Kidney epithelial cell (primary cell): ENCODE results near the gene USB1. TPM values are rescaled to one million over a fixed set of nuclear protein-coding genes. Genes with fewer than 3 reads are reported as not detected.

Source experiments
- DNase-seq: peaks from one replicate; pipeline ENCODE4 v3.0.0-alpha.2; 2010; ENCODE audit warnings: low read depth
- H3K27me3 ChIP-seq: 2 replicates; pipeline ENCODE4 v1.6.0; 2011; ENCODE audit warnings: low read length; ENCODE audit not compliant: control insufficient read depth, insufficient read depth
- H3K36me3 ChIP-seq: 2 replicates; pipeline ENCODE4 v1.5.1; 2011; ENCODE audit warnings: low read length; ENCODE audit not compliant: control insufficient read depth, insufficient read depth
- H3K4me3 ChIP-seq: 2 replicates; pipeline ENCODE4 v1.5.1; 2011; ENCODE audit warnings: low read depth, mild to moderate bottlenecking, control low read depth, low read length
- total RNA-seq: library from RNA; depleted of rRNA; stranded (reverse); fragments of >200 nt; gene quantifications from 2 replicates; pipeline ENCODE4 v1.2.3, GENCODE V29; 2015
- TF ChIP-seq, protein P1 (sequence below): IDR thresholded peaks from 2 replicates; pipeline ENCODE4 v1.5.1; 2011; ENCODE audit warnings: mild to moderate bottlenecking, moderate library complexity, low read length, control low read depth, inconsistent platforms; ENCODE audit not compliant: insufficient read depth, poor library complexity, severe bottlenecking

USB1 gene
- total RNA-seq, 1 donor from 2014 or later: 50.2 TPM

DNA sequence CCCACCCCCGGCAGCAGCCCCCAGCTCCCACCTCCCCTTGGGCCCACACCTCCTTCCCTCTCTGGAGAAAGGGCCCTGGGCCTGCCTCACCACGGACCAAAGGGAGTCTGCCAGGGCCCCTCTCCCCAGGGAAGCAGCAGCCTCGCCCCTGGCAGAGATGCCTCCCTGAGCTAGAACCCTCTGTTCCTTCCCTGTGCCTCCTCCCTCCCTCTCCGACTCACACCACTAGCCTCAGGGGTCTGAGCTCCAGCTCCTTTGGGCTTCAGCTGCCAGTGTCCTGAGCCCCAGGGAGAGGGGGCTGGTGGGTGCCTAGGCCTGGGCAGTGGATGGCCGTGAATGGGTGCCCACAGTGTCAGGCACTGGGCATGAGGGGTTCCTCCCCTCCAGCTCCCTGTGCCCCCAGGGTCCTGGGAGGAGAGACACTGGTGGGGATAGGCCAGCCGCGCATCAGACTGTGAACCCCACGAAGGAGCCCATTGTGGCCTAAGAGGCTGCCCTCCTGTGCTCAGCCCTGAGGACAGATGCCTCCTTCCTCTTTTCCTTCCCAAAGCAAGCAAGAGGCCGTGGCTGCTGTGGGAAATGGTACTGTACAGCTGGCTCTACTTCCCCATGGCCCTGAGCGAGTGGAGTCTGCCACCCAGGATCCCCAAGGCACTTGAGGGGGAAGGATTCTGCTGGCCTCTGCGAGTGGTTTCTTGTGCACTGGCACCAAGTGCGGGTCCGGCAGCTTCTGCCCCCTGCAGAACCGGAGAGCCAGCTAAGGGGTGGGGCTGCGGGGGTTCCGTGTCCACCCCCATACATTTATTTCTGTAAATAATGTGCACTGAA is 45.1 kb downstream of the USB1 start:
- Histone ChIP-seq H3K27me3 (no peaks in the 10 kb centered on the region), H3K36me3 (no peaks in the 10 kb centered on the region), H3K4me3 (no peak overlapping the region)
- TF ChIP-seq, protein P1, sequence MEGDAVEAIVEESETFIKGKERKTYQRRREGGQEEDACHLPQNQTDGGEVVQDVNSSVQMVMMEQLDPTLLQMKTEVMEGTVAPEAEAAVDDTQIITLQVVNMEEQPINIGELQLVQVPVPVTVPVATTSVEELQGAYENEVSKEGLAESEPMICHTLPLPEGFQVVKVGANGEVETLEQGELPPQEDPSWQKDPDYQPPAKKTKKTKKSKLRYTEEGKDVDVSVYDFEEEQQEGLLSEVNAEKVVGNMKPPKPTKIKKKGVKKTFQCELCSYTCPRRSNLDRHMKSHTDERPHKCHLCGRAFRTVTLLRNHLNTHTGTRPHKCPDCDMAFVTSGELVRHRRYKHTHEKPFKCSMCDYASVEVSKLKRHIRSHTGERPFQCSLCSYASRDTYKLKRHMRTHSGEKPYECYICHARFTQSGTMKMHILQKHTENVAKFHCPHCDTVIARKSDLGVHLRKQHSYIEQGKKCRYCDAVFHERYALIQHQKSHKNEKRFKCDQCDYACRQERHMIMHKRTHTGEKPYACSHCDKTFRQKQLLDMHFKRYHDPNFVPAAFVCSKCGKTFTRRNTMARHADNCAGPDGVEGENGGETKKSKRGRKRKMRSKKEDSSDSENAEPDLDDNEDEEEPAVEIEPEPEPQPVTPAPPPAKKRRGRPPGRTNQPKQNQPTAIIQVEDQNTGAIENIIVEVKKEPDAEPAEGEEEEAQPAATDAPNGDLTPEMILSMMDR: no peak
- no peak for DNase-seq

GRCh38 chr16:58046936-58047335 is 45.7 kb downstream of the USB1 start:
- no peak for DNase-seq
- peaks cover 2% of the 10 kb centered on the region for H3K27me3 ChIP-seq
- H3K36me3 ChIP-seq: no peaks in the 10 kb centered on the region
- TF ChIP-seq, protein P1: no peak
- H3K4me3 ChIP-seq: no peak overlapping the region

DNA sequence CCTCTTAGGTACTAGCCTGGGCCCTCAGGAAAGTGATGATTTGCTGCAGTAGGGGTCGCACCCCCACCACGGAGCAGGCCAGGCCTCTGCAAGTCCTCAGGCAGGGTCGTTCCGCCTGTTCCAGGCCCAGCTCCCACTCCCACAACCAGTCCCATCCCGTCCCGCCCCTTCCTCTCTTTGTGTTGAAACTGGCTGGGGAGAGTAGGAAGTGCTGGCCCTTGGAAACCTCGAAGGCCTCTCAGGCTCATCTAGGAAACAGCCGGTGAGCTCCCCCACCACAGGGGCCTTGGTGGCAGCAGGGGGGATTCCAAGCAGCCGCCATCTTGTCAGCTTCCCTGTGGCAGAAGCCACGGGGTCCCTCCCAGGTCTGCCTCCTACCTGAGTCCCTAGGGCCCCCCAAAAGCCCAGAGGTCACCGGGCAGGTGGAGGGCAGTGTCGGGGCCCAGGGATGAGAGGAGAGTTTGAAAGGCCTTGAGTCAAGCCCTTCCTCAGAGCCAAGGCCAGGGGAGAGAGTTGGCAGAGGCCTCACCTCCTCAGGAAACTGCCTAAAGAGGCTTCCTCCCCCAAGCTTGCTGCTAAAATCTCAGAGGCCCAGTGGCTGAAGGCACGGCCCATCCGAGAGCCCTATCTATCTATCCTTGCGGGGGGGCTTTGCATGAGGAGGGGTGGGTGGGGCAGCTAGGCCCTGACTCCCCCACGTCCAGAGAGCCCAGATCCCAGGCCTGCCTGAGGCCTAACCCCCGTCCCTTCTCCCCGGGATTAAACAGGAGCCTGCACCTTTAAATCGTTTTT is 46.5 kb downstream of the USB1 start:
- H3K27me3 ChIP-seq: peaks cover 2% of the 10 kb centered on the region
- H3K4me3 ChIP-seq: no peak overlapping the region
- TF ChIP-seq, protein P1: no peak
- no peaks in the 10 kb centered on the region for H3K36me3 ChIP-seq
- DNase-seq: no peak

DNA sequence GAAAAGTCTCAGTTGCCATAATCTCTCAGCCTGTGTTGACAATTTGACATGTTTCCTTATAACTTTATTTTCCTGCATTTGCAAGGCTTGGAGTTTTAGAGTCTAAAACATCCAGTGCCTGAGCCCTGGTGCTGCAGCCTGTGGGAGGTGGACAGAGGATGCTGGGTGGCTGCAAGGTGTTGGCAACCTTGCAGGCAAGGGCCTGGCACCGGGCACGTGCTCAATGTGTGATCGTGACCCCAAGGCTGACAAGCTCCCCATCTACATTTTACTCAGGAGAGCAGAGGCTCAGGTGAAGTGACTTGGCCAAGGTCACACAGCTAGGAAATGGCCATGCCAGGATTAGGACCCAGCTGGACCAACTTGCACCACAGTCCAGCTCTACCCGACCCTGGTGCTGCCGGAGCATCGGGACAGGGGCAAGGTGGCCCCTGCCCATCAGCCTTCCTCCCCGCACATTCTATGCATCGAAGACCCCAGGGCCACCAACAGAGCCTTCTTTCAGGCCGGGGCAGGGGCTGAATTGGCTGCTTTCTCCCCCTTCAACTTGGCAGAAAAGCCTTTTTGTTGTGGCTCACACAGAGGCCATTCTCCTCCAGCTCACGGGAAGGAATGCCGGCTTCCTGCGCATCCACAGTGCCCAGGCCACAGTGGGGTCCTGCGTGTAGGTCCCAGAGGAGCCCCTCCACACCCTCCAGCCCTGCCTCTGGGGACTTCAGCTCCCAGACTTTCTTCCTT is 47.5 kb downstream of the USB1 start:
- Histone ChIP-seq H3K4me3 (no peak overlapping the region), H3K27me3 (peaks cover 2% of the 10 kb centered on the region), H3K36me3 (no peaks in the 10 kb centered on the region)
- no peak for DNase-seq
- TF ChIP-seq, protein P1: no peak

DNA sequence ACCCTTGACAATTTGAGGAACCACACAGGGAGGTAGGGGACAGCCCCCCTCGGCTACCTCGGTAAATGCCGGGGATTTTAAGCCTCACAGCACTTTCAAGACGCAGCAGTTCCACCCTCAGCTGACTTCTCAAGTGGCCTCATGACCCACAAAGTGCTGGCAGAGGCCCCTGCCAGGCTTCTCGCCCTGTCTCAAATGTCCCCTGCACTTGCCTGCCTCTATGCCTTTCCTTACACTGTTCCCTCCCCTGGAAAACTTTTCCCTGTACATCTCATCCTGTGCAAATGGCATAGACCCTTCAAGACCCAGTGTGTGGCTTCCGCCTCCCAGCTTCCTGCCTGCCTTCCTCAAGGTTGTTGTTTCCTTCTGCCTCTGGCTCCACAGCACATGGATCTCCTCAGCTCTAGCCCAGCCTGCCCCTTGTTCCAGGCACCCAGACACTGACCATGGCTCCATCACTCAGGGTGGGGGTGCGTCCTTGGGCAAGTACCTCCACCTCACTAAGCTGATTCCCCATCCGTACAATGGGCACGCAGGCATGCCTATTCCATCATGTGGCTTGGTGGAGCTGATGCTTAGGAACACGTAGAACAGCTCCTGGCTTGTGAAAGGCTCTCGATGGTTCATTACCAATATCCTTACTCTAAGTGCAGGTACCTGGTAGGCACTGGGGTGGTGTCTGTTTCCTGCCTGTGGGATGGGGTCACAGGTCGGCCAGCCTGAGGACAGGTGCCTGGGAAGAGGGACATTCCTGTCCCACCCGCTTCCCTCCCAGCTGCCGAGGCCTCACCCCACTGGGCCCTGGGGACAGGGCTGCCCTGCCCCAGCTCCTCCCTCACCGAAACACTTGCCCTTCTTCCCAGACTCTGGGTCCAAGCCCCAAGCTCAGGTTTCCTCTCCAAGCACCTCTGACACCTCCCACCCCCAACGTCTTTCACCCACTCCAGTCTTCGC is 48.3 kb downstream of the USB1 start:
- Histone ChIP-seq H3K4me3 (no peak overlapping the region), H3K27me3 (peaks cover 2% of the 10 kb centered on the region), H3K36me3 (no peaks in the 10 kb centered on the region)
- TF ChIP-seq, protein P1: no peak
- no peak for DNase-seq
